HepG2 (cell line): ENCODE results near the gene PPP1R3F. TPM values are rescaled to one million over a fixed set of nuclear protein-coding genes. Genes with fewer than 3 reads are reported as not detected.

Experiments used
- ATAC-seq: fragments of 200-7000 bp; cut with Tn5 transposase; 3 replicates; pipeline ENCODE4 v1.9.1; 2020; ENCODE audit warnings: mild to moderate bottlenecking, moderate library complexity
- BruUV-seq: library from RNA; stranded (reverse); fragments of 400-500 nt; replicated peaks from 2 replicates; lab custom pipeline; 2021; lab: Mats Ljungman, UMichigan
- CTCF ChIA-PET: fragments of 300-600 bp; formaldehyde crosslinking; extraction: SDS; loops from one replicate; lab custom pipeline; 2021; ENCODE audit warnings: low total read pairs, inconsistent platforms, low intra/inter-chr PET ratio; lab: Yijun Ruan, JAX
- POLR2A ChIA-PET: fragments of 350-600 bp; sonication (Branson Sonifier 250); formaldehyde crosslinking; loops from one replicate; lab custom pipeline; 2020; ENCODE audit warnings: antibody characterized with exemption, inconsistent platforms; lab: Yijun Ruan, JAX
- DNase-seq: peaks from one replicate; pipeline ENCODE4 v3.0.0-alpha.2; 2015; ENCODE audit warnings: low spot score
- FAIRE-seq: peaks from 3 replicates; lab custom pipeline; 2011; peaks lifted over from hg19 to GRCh38; lab: Jason Lieb, UNC
- H2AFZ ChIP-seq: one replicate; pipeline ENCODE4 v1.6.1; 2011; ENCODE audit warnings: low read length, inconsistent platforms
- H3K27ac ChIP-seq: fragments of 300-600 bp; 3 replicates; pipeline ENCODE4 v1.8.0; 2011; ENCODE audit warnings: mixed run types, mild to moderate bottlenecking, mixed read lengths, low read length, inconsistent platforms; ENCODE audit not compliant: insufficient read depth; ENCODE audit errors: extremely low read length
- H3K27me3 ChIP-seq, 2 experiments: fragments of 200-600 bp in 1 of 2; 2 replicates in 1 of 2; 3 replicates in 1 of 2; pipeline versions ENCODE4 v1.6.0 to v1.8.0; 2011; ENCODE audit warnings: low read length in 2 of 2, mild to moderate bottlenecking in 2 of 2, moderate library complexity in 2 of 2, inconsistent platforms in 1 of 2; ENCODE audit not compliant: insufficient read depth in 2 of 2, control insufficient read depth in 1 of 2
- H3K36me3 ChIP-seq, 2 experiments: fragments of 200-600 bp in 1 of 2; replicated peaks in 1 of 2; 2 replicates in 1 of 2; 3 replicates in 1 of 2; pipeline versions ENCODE4 v1.5.1 to v1.8.0; 2011; ENCODE audit warnings: low read length in 2 of 2, inconsistent platforms in 1 of 2; ENCODE audit not compliant: insufficient read depth in 2 of 2, control insufficient read depth in 1 of 2
- H3K4me1 ChIP-seq: 2 replicates; pipeline ENCODE4 v1.5.1; 2012; ENCODE audit warnings: low read length, inconsistent platforms; ENCODE audit not compliant: insufficient read depth
- H3K4me2 ChIP-seq: 2 replicates; pipeline ENCODE4 v1.6.0; 2011; ENCODE audit warnings: low read depth, low read length, inconsistent platforms
- H3K4me3 ChIP-seq, 3 experiments: fragments of 200-600 bp in 1 of 3; sonication (generic), shearing (Covaris generic) in 1 of 3; replicated peaks in 1 of 3; 2 replicates each; pipeline ENCODE4 v1.5.1; 2011 to 2016; ENCODE audit warnings: low read length in 3 of 3, inconsistent platforms in 2 of 3, low read depth in 2 of 3, mild to moderate bottlenecking in 2 of 3, control low read depth in 1 of 3, mixed read lengths in 1 of 3; ENCODE audit not compliant: insufficient read depth in 1 of 3
- H3K79me2 ChIP-seq: one replicate; pipeline ENCODE4 v1.6.1; 2011; ENCODE audit warnings: low read length, inconsistent platforms; ENCODE audit not compliant: insufficient read depth
- H3K9ac ChIP-seq: 2 replicates; pipeline ENCODE4 v1.6.0; 2011; ENCODE audit warnings: mild to moderate bottlenecking, low read depth, low read length, inconsistent platforms; ENCODE audit not compliant: insufficient read depth
- H3K9me3 ChIP-seq: 2 replicates; pipeline ENCODE4 v1.5.1; 2012; ENCODE audit warnings: mild to moderate bottlenecking, low read length
- H4K20me1 ChIP-seq: 2 replicates; pipeline ENCODE4 v1.6.0; 2011; ENCODE audit warnings: inconsistent platforms, mild to moderate bottlenecking, low read length, moderate library complexity; ENCODE audit not compliant: insufficient read depth
- HNRNPUL1 ChIP-seq: fragments of 200-400 bp; formaldehyde crosslinking; IDR thresholded peaks from 2 replicates; pipeline ENCODE4 v1.6.1; 2017; ENCODE audit warnings: low read depth, mild to moderate bottlenecking, low read length, moderate library complexity
- KLF9 ChIP-seq: IDR thresholded peaks from 2 replicates; pipeline ENCODE4 v1.6.1; 2016; ENCODE audit warnings: low read depth
- RBM22 ChIP-seq: fragments of 200-400 bp; formaldehyde crosslinking; optimal IDR thresholded peaks from 2 replicates; pipeline ENCODE3; 2017; ENCODE audit warnings: mild to moderate bottlenecking, low read length, moderate library complexity
- ZMYM3 ChIP-seq: sonication (generic); formaldehyde crosslinking; IDR thresholded peaks from 2 replicates; pipeline ENCODE4 v1.5.1; 2020; ENCODE audit warnings: mild to moderate bottlenecking, missing genetic modification reagents
- WGBS: methylation state at CpG from one replicate; pipeline ENCODE4 v1.1.6; 2017; ENCODE audit warnings: low lambda C conversion rate; 5-methylcytosine and 5-hydroxymethylcytosine counted together
- in situ Hi-C: cut with HindIII; loops from 2 replicates; pipeline ENCODE4 v1.10.0; 2017; ENCODE audit warnings: low pct_unique_long_range_greater_than_20kb; ENCODE audit not compliant: extremely low pct_ligation_motif_present
- intact Hi-C: fragments of 100-400 bp; cut with micrococcal nuclease; formaldehyde crosslinking; loops from one replicate; pipeline ENCODE4 v1.10.0; 2022; ENCODE audit not compliant: unreplicated experiment
- polyA plus RNA-seq, 8 experiments: library from polyadenylated mRNA; depleted of rRNA in 3 of 8; stranded (reverse) in 7 of 8; unstranded in 1 of 8; fragments of >200 nt; fragmentation: Illumina TruSeq in 4 of 8; extraction: Trizol in 4 of 8; gene quantifications; 2 replicates each; pipeline versions ENCODE4 v1.2.1 to v1.2.3, GENCODE V29; 2011 to 2016; ENCODE audit warnings: low read depth in 4 of 8, missing spikeins in 1 of 8, mixed read lengths in 1 of 8; ENCODE audit not compliant: insufficient read depth in 1 of 8
- total RNA-seq, 5 experiments: library from RNA; depleted of rRNA; stranded (reverse); fragments of >200 nt; fragmentation: Illumina TruSeq; extraction: Trizol; gene quantifications; 2 replicates each; pipeline ENCODE4 v1.2.3, GENCODE V29; 2016; ENCODE audit warnings: low read depth in 1 of 5

PPP1R3F gene
- total and polyA plus RNA-seq, 2 of the 13 experiments (the other 11 are each of a cell fraction or from before 2014, with no cell fraction given): 0.82 to 0.84 TPM

DNA sequence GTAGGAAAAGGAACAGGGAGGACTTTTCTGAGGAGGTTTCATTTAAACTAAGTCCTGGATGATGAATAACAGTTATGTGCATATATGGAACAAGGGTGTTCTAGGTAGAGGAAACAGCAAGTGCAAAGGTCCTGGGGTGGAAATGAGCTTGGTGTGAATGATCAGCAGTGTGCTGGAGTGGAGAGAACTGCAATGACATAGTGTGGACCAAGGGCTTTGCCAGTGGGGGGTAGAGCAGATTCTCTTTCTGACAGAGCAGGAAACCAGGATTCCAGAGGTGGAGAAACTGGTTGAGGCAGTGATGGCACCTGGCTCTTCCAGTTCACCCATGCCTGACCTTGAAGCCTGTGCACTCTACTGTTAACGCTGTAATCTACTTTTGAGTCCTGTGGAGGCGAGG lies 1.7 kb downstream of the PPP1R3F start:
- Histone ChIP-seq H3K9ac (no peak overlapping the region; the same call in 1 of the 2 replicates), H3K27ac (no peak overlapping the region), H3K36me3 (no peaks in the 10 kb centered on the region), H2AFZ (no peak overlapping the region), H3K27me3 (no peaks in the 10 kb centered on the region; a peak in 1 of 5 replicates), H4K20me1 (no peaks in the 10 kb centered on the region), H3K4me1 (peaks cover 43% of the 10 kb centered on the region), H3K9me3 (no peaks in the 10 kb centered on the region), H3K4me3 (no peak overlapping the region), H3K4me2 (peak overlapping the region; percentile 74), H3K79me2 (peaks cover 12% of the 10 kb centered on the region)
- BruUV-seq: TSS peak; percentile 73
- FAIRE-seq (no peak), DNase-seq (no peak), ATAC-seq (no peak)
- in situ Hi-C loops: no loop called here
- ChIA-PET CTCF (no interaction called here), POLR2A (no interaction called here)
- peak; percentile 47; the same call in 1 of the 2 replicates for TF ChIP-seq ZMYM3 (CRISPR knock-in tag)
- TF ChIP-seq KLF9: no peak
- intact Hi-C loops: no loop called here
- WGBS: no CpG with 5 or more reads among the region's 2 CpGs

DNA sequence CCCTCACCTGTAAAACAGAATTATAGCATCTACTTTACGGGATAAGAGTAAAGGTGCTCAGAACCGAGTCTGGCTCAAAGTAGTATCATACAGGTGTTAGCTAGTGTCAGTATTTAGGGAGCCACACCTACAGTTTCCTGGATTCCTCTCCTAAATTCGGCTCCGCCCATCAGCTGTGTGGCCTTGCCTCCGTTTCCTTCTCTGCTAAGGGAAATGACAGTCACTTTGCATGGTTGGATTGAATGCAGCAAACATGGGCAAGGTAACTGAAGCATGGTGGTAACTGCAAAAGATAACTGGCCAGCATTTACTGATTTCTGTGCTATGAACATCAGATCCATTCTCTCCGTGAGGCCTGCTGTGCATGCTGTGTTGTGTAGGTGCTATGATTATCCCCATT lies 2.8 kb downstream of the PPP1R3F start:
- Histone ChIP-seq H3K27me3 (no peaks in the 10 kb centered on the region; a peak in 1 of 5 replicates), H3K79me2 (peaks cover 12% of the 10 kb centered on the region), H3K4me3 (no peak overlapping the region), H3K4me1 (peaks cover 34% of the 10 kb centered on the region), H3K9ac (no peak overlapping the region), H3K9me3 (no peaks in the 10 kb centered on the region), H4K20me1 (no peaks in the 10 kb centered on the region), H3K4me2 (0 out of 2 replicates have a peak overlapping the region, but pooled peaks have one; percentile 18), H2AFZ (no peak overlapping the region), H3K36me3 (no peaks in the 10 kb centered on the region), H3K27ac (no peak overlapping the region)
- FAIRE-seq (no peak), DNase-seq (no peak), ATAC-seq (no peak)
- peak; percentile 51 for TF ChIP-seq RBM22
- no peak for TF ChIP-seq HNRNPUL1
- 100% methylated on average over 2 of the region's 6 CpGs for WGBS
- ChIA-PET CTCF (no interaction called here), POLR2A (interaction anchor here (0.6 to 1.2 kb wide), 2 partner anchors 49 to 82 kb away, joined by 3 read pairs; no protein-coding TSS in a partner anchor)
- in situ Hi-C loops: no loop called here
- no TSS peak for BruUV-seq
- intact Hi-C loops: no loop called here
